IPS-20b (cell line): ENCODE data around the gene CEP131.
"Not testable (repeated sequence)": the region's sequence is repeated elsewhere in the genome, so short reads cannot be mapped to it uniquely, and the experiment has no call there.

Experiments
- H3K27ac ChIP-seq: one replicate; pipeline ENCODE4 v1.5.1; 2013; ENCODE audit warnings: low read length
- H3K27me3 ChIP-seq: 2 replicates; pipeline ENCODE4 v1.6.1; 2013; ENCODE audit warnings: mild to moderate bottlenecking, low read length, inconsistent platforms; ENCODE audit not compliant: insufficient read depth
- H3K36me3 ChIP-seq: 2 replicates; pipeline ENCODE4 v1.6.1; 2013; ENCODE audit warnings: low read depth, mild to moderate bottlenecking, inconsistent platforms, low read length, moderate library complexity; ENCODE audit not compliant: insufficient read depth
- H3K4me1 ChIP-seq: 2 replicates; pipeline ENCODE4 v1.6.1; 2013; ENCODE audit warnings: mild to moderate bottlenecking, control low read depth, inconsistent platforms, low read length, moderate library complexity; ENCODE audit not compliant: insufficient read depth
- H3K4me3 ChIP-seq: 2 replicates; pipeline ENCODE4 v1.5.1; 2013; ENCODE audit warnings: mild to moderate bottlenecking, low read length, inconsistent platforms
- H3K9ac ChIP-seq: 2 replicates; pipeline ENCODE4 v1.6.1; 2013; ENCODE audit warnings: low read depth, mild to moderate bottlenecking, inconsistent platforms, low read length, moderate library complexity
- H3K9me3 ChIP-seq: 2 replicates; pipeline ENCODE4 v1.6.1; 2013; ENCODE audit warnings: mild to moderate bottlenecking, low read depth, low read length, inconsistent platforms; ENCODE audit not compliant: insufficient read depth

The CEP131 gene

GRCh38 chr17:81228834-81229665, 6.3 kb upstream of the CEP131 start:
- Histone ChIP-seq H3K4me3 (no peak overlapping the region), H3K27ac (no peak overlapping the region), H3K9me3 (no peaks in the 10 kb centered on the region), H3K4me1 (no peaks in the 10 kb centered on the region), H3K36me3 (peaks cover 6% of the 10 kb centered on the region; the same call in 1 of the 2 replicates), H3K27me3 (peaks cover 3% of the 10 kb centered on the region), H3K9ac (no peak overlapping the region)

- no peak overlapping the region for H3K27ac ChIP-seq
- H3K27me3 ChIP-seq, result peaks cover 9% of the 10 kb centered on the region
- H3K9ac ChIP-seq, result no peak overlapping the region
- peaks cover 6% of the 10 kb centered on the region; the same call in 1 of the 2 replicates for H3K36me3 ChIP-seq
- no peak overlapping the region for H3K4me3 ChIP-seq
- no peaks in the 10 kb centered on the region for H3K9me3 ChIP-seq
- H3K4me1 ChIP-seq, result no peaks in the 10 kb centered on the region
Observed at GRCh38 chr17:81228420-81228819, 5.7 kb upstream of the CEP131 start.

- H3K36me3 ChIP-seq, H3K4me3 ChIP-seq, H3K27ac ChIP-seq, H3K27me3 ChIP-seq, H3K9me3 ChIP-seq, H3K9ac ChIP-seq, H3K4me1 ChIP-seq: not testable (repeated sequence)
Observed at GRCh38 chr17:81227630-81228029, 4.9 kb upstream of the CEP131 start.

GRCh38 chr17:81223762-81224130, 981 bp upstream of the CEP131 start:
- peaks cover 9% of the 10 kb centered on the region for H3K27me3 ChIP-seq
- peaks cover 7% of the 10 kb centered on the region; the same call in 1 of the 2 replicates for H3K4me1 ChIP-seq
- H3K9me3 ChIP-seq, result no peaks in the 10 kb centered on the region
- H3K4me3 ChIP-seq, result peak overlapping the region; percentile 73; the same call in 1 of the 2 replicates
- peaks cover 7% of the 10 kb centered on the region; the same call in 1 of the 2 replicates for H3K36me3 ChIP-seq
- H3K27ac ChIP-seq, result no peak overlapping the region
- peak overlapping the region; percentile 44; the same call in 1 of the 2 replicates for H3K9ac ChIP-seq

GRCh38 chr17:81222620-81222905, 202 bp downstream of the CEP131 start:
- Histone ChIP-seq H3K36me3 (peaks cover 7% of the 10 kb centered on the region; the same call in 1 of the 2 replicates), H3K27me3 (peaks cover 9% of the 10 kb centered on the region), H3K9ac (peak overlapping the region; percentile 79; the same call in 1 of the 2 replicates), H3K4me3 (peak overlapping the region; percentile 69), H3K9me3 (no peaks in the 10 kb centered on the region), H3K4me1 (peaks cover 7% of the 10 kb centered on the region; the same call in 1 of the 2 replicates), H3K27ac (no peak overlapping the region)

GRCh38 chr17:81221842-81222619, 734 bp downstream of the CEP131 start:
- peak overlapping the region; percentile 69 for H3K4me3 ChIP-seq
- no peak overlapping the region for H3K27ac ChIP-seq
- peaks cover 9% of the 10 kb centered on the region for H3K27me3 ChIP-seq

GRCh38 chr17:81221371-81221841, 1.4 kb downstream of the CEP131 start:
- H3K27me3 ChIP-seq, result peaks cover 9% of the 10 kb centered on the region
- peak overlapping the region; percentile 69 for H3K4me3 ChIP-seq
- no peak overlapping the region for H3K9ac ChIP-seq
- peaks cover 13% of the 10 kb centered on the region; the same call in 1 of the 2 replicates for H3K36me3 ChIP-seq
- peaks cover 7% of the 10 kb centered on the region; the same call in 1 of the 2 replicates for H3K4me1 ChIP-seq
- no peak overlapping the region for H3K27ac ChIP-seq
- H3K9me3 ChIP-seq, result no peaks in the 10 kb centered on the region

More at GRCh38 chr17:81221842-81222619, 734 bp downstream of the CEP131 start:
- no peaks in the 10 kb centered on the region for H3K9me3 ChIP-seq
- H3K9ac ChIP-seq, result peak overlapping the region; percentile 79; the same call in 1 of the 2 replicates
- peaks cover 9% of the 10 kb centered on the region; the same call in 1 of the 2 replicates for H3K36me3 ChIP-seq
- peaks cover 7% of the 10 kb centered on the region; the same call in 1 of the 2 replicates for H3K4me1 ChIP-seq

- Histone ChIP-seq H3K9ac (no peak overlapping the region), H3K36me3 (peaks cover 13% of the 10 kb centered on the region; the same call in 1 of the 2 replicates)
Observed at GRCh38 chr17:81219476-81220180, 3.1 kb downstream of the CEP131 start.

GRCh38 chr17:81218991-81219390, 3.8 kb downstream of the CEP131 start:
- no peaks in the 10 kb centered on the region for H3K9me3 ChIP-seq
- peaks cover 7% of the 10 kb centered on the region; the same call in 1 of the 2 replicates for H3K4me1 ChIP-seq
- H3K4me3 ChIP-seq, result no peak overlapping the region
- peaks cover 6% of the 10 kb centered on the region for H3K27me3 ChIP-seq
- H3K27ac ChIP-seq, result no peak overlapping the region
- H3K36me3 ChIP-seq, result peaks cover 13% of the 10 kb centered on the region; the same call in 1 of the 2 replicates
- no peak overlapping the region for H3K9ac ChIP-seq

More at GRCh38 chr17:81219476-81220180, 3.1 kb downstream of the CEP131 start:
- no peak overlapping the region for H3K4me3 ChIP-seq
- H3K27ac ChIP-seq, result no peak overlapping the region
- peaks cover 9% of the 10 kb centered on the region for H3K27me3 ChIP-seq
- no peaks in the 10 kb centered on the region for H3K9me3 ChIP-seq
- H3K4me1 ChIP-seq, result peaks cover 7% of the 10 kb centered on the region; the same call in 1 of the 2 replicates

- peaks cover 13% of the 10 kb centered on the region; the same call in 1 of the 2 replicates for H3K36me3 ChIP-seq
- H3K27me3 ChIP-seq, result peaks cover under 1% of the 10 kb centered on the region; the same call in 1 of the 2 replicates
- no peak overlapping the region for H3K9ac ChIP-seq
- H3K4me1 ChIP-seq, result peaks cover 7% of the 10 kb centered on the region; the same call in 1 of the 2 replicates
- H3K4me3 ChIP-seq, result no peak overlapping the region
- no peak overlapping the region for H3K27ac ChIP-seq
- H3K9me3 ChIP-seq, result no peaks in the 10 kb centered on the region
Observed at GRCh38 chr17:81218459-81218858, 4.3 kb downstream of the CEP131 start.

- Histone ChIP-seq H3K4me1 (peaks cover 7% of the 10 kb centered on the region; the same call in 1 of the 2 replicates), H3K9me3 (no peaks in the 10 kb centered on the region), H3K27ac (no peak overlapping the region), H3K4me3 (no peak overlapping the region), H3K27me3 (no peaks in the 10 kb centered on the region), H3K36me3 (peaks cover 13% of the 10 kb centered on the region; the same call in 1 of the 2 replicates), H3K9ac (no peak overlapping the region)
Observed at GRCh38 chr17:81217491-81217890, 5.3 kb downstream of the CEP131 start.
